ENCODE measurements around the gene HACD3.
"Not testable (repeated sequence)": the region's sequence is repeated elsewhere in the genome, so short reads cannot be mapped to it uniquely, and the experiment has no call there.

The HACD3 gene

GRCh38 chr15:65550681-65551098, 20.4 kb downstream of the HACD3 start:
- DNase-seq = no peak

- no peak for DNase-seq
Measured at GRCh38 chr15:65551183-65551582, 20.9 kb downstream of the HACD3 start.

GRCh38 chr15:65552851-65553250, 22.6 kb downstream of the HACD3 start:
- DNase-seq = not testable (repeated sequence)

- DNase-seq = peak; percentile 31
Measured at GRCh38 chr15:65553691-65554090, 23.4 kb downstream of the HACD3 start.

GRCh38 chr15:65556622-65557021, 26.4 kb downstream of the HACD3 start:
- DNase-seq = no peak

- DNase-seq = no peak
Measured at GRCh38 chr15:65558336-65558735, 28.1 kb downstream of the HACD3 start.

GRCh38 chr15:65558997-65559760, 28.9 kb downstream of the HACD3 start:
- no peak for DNase-seq

- no peak for DNase-seq
Measured at GRCh38 chr15:65559941-65560340, 29.7 kb downstream of the HACD3 start.

GRCh38 chr15:65561934-65562333, 31.7 kb downstream of the HACD3 start:
- DNase-seq = no peak

- no peak for DNase-seq
Measured at GRCh38 chr15:65569728-65570127, 39.5 kb downstream of the HACD3 start.

GRCh38 chr15:65571971-65572370, 41.7 kb downstream of the HACD3 start:
- DNase-seq = no peak

- DNase-seq = no peak
Measured at GRCh38 chr15:65576664-65577063, 46.4 kb downstream of the HACD3 start.

- DNase-seq = no peak
Measured at GRCh38 chr15:65577129-65577996, 47.1 kb downstream of the HACD3 start.

- DNase-seq = no peak
Measured at GRCh38 chr15:65578904-65579728, 48.9 kb downstream of the HACD3 start.

GRCh38 chr15:65579762-65580161, 49.5 kb downstream of the HACD3 start:
- no peak for DNase-seq

GRCh38 chr15:65580287-65580686, 50.0 kb downstream of the HACD3 start:
- no peak for DNase-seq

- DNase-seq = peak; percentile 8
Measured at GRCh38 chr15:65583701-65584100, 53.4 kb downstream of the HACD3 start.

GRCh38 chr15:65584241-65584640, 54.0 kb downstream of the HACD3 start:
- DNase-seq = no peak

GRCh38 chr15:65587094-65587493, 56.8 kb downstream of the HACD3 start:
- no peak for DNase-seq

GRCh38 chr15:65595960-65596359, 65.7 kb downstream of the HACD3 start:
- DNase-seq = peak; percentile 54

- DNase-seq = no peak
Measured at GRCh38 chr15:65598468-65598867, 68.2 kb downstream of the HACD3 start.

GRCh38 chr15:65599677-65600076, 69.4 kb downstream of the HACD3 start:
- no peak for DNase-seq

GRCh38 chr15:65603134-65603533, 72.9 kb downstream of the HACD3 start:
- DNase-seq = no peak
